ENCODE data around the gene HOMER3. TPM values are rescaled to one million over a fixed set of nuclear protein-coding genes. Genes with fewer than 3 reads are reported as not detected.

HOMER3 gene
- total RNA-seq, 6 donors from 2014 or later = 17.3 to 58.0 (median 27.8) TPM

- Histone ChIP-seq H3K4me3 (no peak overlapping the region), H3K9me3 (no peaks in the 10 kb centered on the region), H3K4me1 (peaks cover under 1 to 2% (median 2%) of the 10 kb centered on the region in 4 donors), H3K36me3 (peaks cover 6 to 69% (median 63%) of the 10 kb centered on the region in 4 donors), H3K27ac (no peak overlapping the region), H3K27me3 (peaks cover 0 to 3% (median 0%) of the 10 kb centered on the region in 4 donors)
- ATAC-seq (ENCODE audit: low FRiP score in 2 of 2) = no peak
- WGBS, 2 donors = 91 to 93% methylated on average over 5 to 7 of the region's 7 CpGs
- no peak for DNase-seq
- TF ChIP-seq EP300 (IDR thresholded peaks at IDR 0.05) (no peak), POLR2AphosphoS5 (IDR thresholded peaks at IDR 0.05) (no peak), POLR2A (IDR thresholded peaks at IDR 0.05) (no peak)
- TF ChIP-seq, protein P1, sequence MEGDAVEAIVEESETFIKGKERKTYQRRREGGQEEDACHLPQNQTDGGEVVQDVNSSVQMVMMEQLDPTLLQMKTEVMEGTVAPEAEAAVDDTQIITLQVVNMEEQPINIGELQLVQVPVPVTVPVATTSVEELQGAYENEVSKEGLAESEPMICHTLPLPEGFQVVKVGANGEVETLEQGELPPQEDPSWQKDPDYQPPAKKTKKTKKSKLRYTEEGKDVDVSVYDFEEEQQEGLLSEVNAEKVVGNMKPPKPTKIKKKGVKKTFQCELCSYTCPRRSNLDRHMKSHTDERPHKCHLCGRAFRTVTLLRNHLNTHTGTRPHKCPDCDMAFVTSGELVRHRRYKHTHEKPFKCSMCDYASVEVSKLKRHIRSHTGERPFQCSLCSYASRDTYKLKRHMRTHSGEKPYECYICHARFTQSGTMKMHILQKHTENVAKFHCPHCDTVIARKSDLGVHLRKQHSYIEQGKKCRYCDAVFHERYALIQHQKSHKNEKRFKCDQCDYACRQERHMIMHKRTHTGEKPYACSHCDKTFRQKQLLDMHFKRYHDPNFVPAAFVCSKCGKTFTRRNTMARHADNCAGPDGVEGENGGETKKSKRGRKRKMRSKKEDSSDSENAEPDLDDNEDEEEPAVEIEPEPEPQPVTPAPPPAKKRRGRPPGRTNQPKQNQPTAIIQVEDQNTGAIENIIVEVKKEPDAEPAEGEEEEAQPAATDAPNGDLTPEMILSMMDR (IDR thresholded peaks at IDR 0.05) = no peak
Observed at GRCh38 chr19:18901491-18901890, 39.5 kb downstream of the HOMER3 start.

DNA sequence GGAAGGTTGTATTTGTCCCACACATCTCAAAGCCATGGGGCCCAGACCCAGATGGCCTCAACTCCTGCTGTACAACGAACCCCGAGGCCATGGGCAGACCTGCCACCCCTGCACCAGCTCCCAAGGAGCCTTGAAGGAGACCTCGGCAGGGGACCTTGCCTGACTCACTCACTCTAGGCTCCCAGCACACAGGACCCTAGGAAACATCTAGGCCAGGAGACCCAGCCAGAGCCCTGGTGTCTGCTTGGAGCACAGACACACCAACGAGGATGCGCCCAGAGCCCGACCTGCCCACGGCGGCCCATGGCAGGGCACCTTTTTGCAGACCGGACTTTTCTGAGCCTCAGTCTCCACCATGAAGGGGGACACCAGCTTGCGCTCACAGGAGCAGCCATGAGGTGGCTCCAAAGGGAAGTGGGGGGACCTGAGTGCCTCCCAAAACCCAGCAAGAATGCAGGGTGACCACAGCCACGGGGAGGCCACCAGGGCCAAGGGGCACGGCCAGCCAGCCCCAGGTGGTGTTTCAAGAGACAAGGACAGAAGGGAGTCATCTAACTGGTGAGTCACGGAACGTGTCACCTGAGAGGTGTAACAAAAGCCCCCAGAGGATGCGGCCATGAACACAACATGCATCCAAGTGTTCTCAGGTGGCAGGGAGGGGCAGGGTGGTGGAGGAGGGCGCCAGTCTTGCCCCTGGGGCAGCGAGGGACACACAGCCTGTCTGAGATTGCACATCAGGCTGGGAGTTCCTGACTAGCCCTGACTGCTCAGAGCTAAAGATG, 40.1 kb downstream of the HOMER3 start:
- peaks cover 6 to 63% (median 57%) of the 10 kb centered on the region in 4 donors for H3K36me3 ChIP-seq
- DNase-seq (peak in 1 of 2 donors; percentile 60), ATAC-seq (ENCODE audit: low FRiP score in 2 of 2) (no peak)
- peaks cover 5 to 7% (median 6%) of the 10 kb centered on the region in 4 donors for H3K4me1 ChIP-seq
- no peak overlapping the region for H3K27ac ChIP-seq
- 90 to 96% methylated on average over 14 to 16 of the region's 17 CpGs for WGBS, 2 donors
- no peaks in the 10 kb centered on the region for H3K9me3 ChIP-seq
- TF ChIP-seq, protein P1 (IDR thresholded peaks at IDR 0.05) = no peak
- TF ChIP-seq POLR2AphosphoS5 (IDR thresholded peaks at IDR 0.05) = no peak
- no peak for TF ChIP-seq EP300 (IDR thresholded peaks at IDR 0.05)
- no peak for TF ChIP-seq POLR2A (IDR thresholded peaks at IDR 0.05)
- H3K4me3 ChIP-seq = no peak overlapping the region
- H3K27me3 ChIP-seq = peaks cover 0 to 8% (median 1%) of the 10 kb centered on the region in 4 donors

DNA sequence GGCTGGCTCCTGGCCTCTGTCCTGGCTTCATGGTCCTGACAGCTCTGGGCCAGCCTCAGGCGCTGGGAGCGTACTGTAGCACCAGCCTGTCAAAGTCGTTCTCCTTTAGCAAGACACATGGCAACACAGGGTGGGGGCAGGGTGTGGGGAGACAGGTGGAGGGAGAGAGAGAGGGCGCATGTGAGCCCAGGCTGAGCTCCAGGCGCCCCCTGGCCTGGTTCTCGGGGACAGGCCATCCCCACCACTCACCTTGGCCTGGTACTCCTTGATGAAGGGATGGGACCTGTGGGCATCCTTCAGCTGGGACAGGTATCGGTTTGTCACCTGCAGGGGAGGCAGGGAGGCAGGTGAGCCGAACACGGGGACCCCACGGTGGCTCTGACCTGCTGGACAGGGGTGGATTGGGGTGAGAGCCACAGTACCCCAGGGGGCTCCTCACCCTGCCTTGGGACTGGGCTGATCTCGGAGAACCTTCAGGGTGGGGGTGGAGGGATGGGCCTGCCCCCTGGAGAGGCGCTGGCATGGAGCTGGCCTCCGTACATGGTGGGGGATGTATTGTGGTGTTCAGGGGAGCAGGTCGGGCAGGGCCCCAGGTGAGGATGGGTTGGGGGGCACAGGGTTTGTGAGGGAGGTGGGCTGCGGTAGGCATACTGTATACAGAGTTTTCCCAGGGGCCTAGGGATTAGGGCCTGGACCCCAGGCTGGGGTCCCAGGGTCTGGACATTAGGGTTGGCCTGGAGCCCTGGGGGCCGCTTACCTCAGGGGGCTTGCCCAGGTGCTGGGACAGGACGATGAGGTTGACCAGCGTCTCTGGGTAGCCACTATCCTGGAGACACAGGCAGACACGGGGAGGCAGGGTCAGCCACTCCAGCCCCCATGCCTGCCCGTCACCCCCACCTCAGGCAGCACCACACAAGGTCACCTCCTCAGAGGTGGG, 41.1 kb downstream of the HOMER3 start:
- H3K36me3 ChIP-seq = peaks cover 4 to 54% (median 48%) of the 10 kb centered on the region in 4 donors
- H3K9me3 ChIP-seq = no peaks in the 10 kb centered on the region
- H3K4me1 ChIP-seq = peaks cover 13 to 16% (median 14%) of the 10 kb centered on the region in 4 donors
- ATAC-seq (ENCODE audit: low FRiP score in 2 of 2) (peak in 1 of 2 donors; percentile 2), DNase-seq (no peak)
- no peak overlapping the region for H3K27ac ChIP-seq
- no peak for TF ChIP-seq EP300 (IDR thresholded peaks at IDR 0.05)
- no peak for TF ChIP-seq POLR2A (IDR thresholded peaks at IDR 0.05)
- TF ChIP-seq POLR2AphosphoS5 (IDR thresholded peaks at IDR 0.05) = no peak
- TF ChIP-seq, protein P1 (IDR thresholded peaks at IDR 0.05) = no peak
- 91 to 96% methylated on average over 9 to 19 of the region's 20 CpGs for WGBS, 2 donors
- peaks cover 0 to 17% (median 9%) of the 10 kb centered on the region in 4 donors for H3K27me3 ChIP-seq
- no peak overlapping the region for H3K4me3 ChIP-seq

DNA sequence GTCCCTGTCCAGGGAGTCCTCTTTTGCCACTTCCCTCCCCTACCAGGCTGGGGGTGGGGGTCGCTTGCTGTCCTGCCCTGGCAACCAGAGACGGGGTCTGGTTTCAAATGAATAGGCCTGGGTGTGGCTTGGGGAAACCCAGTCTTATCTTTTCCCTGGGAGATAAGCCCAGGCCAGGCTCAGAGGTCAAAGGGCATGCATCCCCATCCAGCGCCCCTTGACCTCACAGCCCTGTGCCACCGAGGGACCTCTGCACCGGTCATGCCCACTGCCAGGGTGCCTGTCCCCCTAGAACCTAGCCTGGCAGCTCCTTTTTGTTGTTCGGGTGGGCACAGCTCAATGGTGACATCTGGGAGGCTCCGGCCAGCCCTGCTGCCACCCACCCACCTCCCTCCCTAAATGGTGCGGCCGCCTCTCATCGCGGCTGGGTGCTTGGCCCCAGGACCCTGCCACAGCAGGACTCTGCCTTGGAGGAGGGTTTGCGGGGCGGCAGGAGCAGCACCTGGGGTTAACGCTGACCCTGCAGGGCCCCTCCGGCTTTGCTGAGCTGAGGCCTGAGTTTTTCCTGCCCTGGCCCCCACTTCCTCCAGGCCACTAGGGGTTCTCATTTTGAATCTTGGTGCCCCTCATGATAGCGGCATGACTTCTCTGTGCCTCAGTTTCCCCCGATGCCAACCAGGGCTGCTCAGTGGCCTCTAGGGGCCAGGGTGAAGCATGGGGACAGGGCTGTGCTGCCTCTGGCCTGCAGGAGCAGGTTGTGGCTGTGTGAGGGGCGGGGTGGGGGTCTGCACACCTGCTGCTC, 42.2 kb downstream of the HOMER3 start:
- WGBS, 2 donors = 78 to 85% methylated on average over 3 to 15 of the region's 18 CpGs
- Histone ChIP-seq H3K4me3 (no peak overlapping the region), H3K27me3 (peaks cover 0 to 26% (median 14%) of the 10 kb centered on the region in 4 donors), H3K4me1 (peaks cover 16 to 25% (median 18%) of the 10 kb centered on the region in 4 donors), H3K27ac (no peak overlapping the region), H3K36me3 (peaks cover 0 to 44% (median 40%) of the 10 kb centered on the region in 4 donors), H3K9me3 (no peaks in the 10 kb centered on the region)
- TF ChIP-seq EP300 (IDR thresholded peaks at IDR 0.05) (no peak), POLR2AphosphoS5 (IDR thresholded peaks at IDR 0.05) (no peak), POLR2A (IDR thresholded peaks at IDR 0.05) (no peak)
- TF ChIP-seq, protein P1 (IDR thresholded peaks at IDR 0.05) = no peak
- ATAC-seq (ENCODE audit: low FRiP score in 2 of 2) (no peak), DNase-seq (peak in 1 of 2 donors; percentile 58)
